ENCODE measurements around the gene CLDN24.
"Not testable (repeated sequence)": the region's sequence is repeated elsewhere in the genome, so short reads cannot be mapped to it uniquely, and the experiment has no call there.

CLDN24 gene

GRCh38 chr4:183332447-183332846 is 10.2 kb upstream of the CLDN24 start:
- peaks cover 23% of the 10 kb centered on the region for H3K4me1 ChIP-seq (ENCODE audit: control insufficient read depth, insufficient read depth, low read length, unreplicated experiment)
- no peak overlapping the region for H3K27ac ChIP-seq (ENCODE audit: low read depth, low read length)
- H3K27me3 ChIP-seq (ENCODE audit: insufficient read depth, low read length) = no peaks in the 10 kb centered on the region
- no peaks in the 10 kb centered on the region for H3K36me3 ChIP-seq (ENCODE audit: insufficient read depth, low read length)
- no peaks in the 10 kb centered on the region for H3K79me2 ChIP-seq (ENCODE audit: control insufficient read depth, insufficient read depth, low read length, unreplicated experiment)
- no peak overlapping the region for H3K4me3 ChIP-seq (ENCODE audit: low read depth, low read length)
- no peak overlapping the region for H2AFZ ChIP-seq (ENCODE audit: low read length, unreplicated experiment)

DNA sequence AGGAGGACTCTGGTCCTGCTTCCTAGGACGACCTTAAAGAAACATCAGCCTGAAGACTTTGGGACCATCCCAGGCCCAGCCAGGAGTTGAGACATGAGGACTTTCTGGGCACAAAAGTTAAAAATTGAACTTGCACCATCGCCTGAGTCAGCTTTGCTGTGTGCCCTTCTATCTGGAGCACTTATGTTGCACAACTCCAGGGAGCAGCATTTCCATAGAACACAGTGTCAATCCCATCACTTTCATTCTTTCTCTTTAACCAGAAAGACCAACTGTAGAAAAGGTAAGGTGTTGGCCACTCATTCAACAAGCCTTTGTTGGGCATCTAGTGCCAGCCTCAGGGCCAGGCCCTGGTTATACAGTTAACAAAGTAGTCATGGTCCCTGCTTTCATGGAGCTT is 8.6 kb upstream of the CLDN24 start:
- H3K79me2 ChIP-seq (ENCODE audit: control insufficient read depth, insufficient read depth, low read length, unreplicated experiment) = no peaks in the 10 kb centered on the region
- no peak overlapping the region for H3K4me3 ChIP-seq (ENCODE audit: low read depth, low read length)
- no peaks in the 10 kb centered on the region for H3K27me3 ChIP-seq (ENCODE audit: insufficient read depth, low read length)
- H3K4me1 ChIP-seq (ENCODE audit: control insufficient read depth, insufficient read depth, low read length, unreplicated experiment) = peaks cover 20% of the 10 kb centered on the region
- no peak overlapping the region for H3K27ac ChIP-seq (ENCODE audit: low read depth, low read length)
- H3K36me3 ChIP-seq (ENCODE audit: insufficient read depth, low read length) = no peaks in the 10 kb centered on the region
- no peak overlapping the region for H2AFZ ChIP-seq (ENCODE audit: low read length, unreplicated experiment)

- H3K4me1 ChIP-seq (ENCODE audit: control insufficient read depth, insufficient read depth, low read length, unreplicated experiment) = peaks cover 14% of the 10 kb centered on the region
- no peaks in the 10 kb centered on the region for H3K27me3 ChIP-seq (ENCODE audit: insufficient read depth, low read length)
- no peak overlapping the region for H3K4me3 ChIP-seq (ENCODE audit: low read depth, low read length)
- H2AFZ ChIP-seq (ENCODE audit: low read length, unreplicated experiment) = no peak overlapping the region
- H3K36me3 ChIP-seq (ENCODE audit: insufficient read depth, low read length) = no peaks in the 10 kb centered on the region
- H3K79me2 ChIP-seq (ENCODE audit: control insufficient read depth, insufficient read depth, low read length, unreplicated experiment) = no peaks in the 10 kb centered on the region
- H3K27ac ChIP-seq (ENCODE audit: low read depth, low read length) = no peak overlapping the region
These were observed 7.9 kb upstream of the CLDN24 start for GRCh38 chr4:183329954-183330742.

DNA sequence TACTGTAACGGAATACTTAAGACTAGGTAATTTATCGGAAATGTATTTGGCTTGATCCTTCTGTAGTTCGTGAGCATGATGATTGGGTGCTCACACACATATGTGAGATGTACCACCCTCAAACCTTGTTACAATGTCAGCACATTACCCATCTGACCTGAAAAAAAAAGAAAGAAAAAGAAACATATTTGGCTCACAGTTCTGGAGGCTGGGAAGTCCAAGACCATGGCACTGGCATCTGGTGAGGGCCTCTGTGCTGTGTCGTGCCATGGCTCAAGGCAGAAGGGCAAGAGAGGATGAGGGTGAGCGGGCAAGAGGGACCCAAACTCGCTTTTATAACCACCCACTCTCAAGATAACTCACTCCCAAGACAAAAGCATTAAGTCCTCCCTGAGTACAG is 7.0 kb upstream of the CLDN24 start:
- Histone ChIP-seq H3K4me1 (ENCODE audit: control insufficient read depth, insufficient read depth, low read length, unreplicated experiment) (peaks cover 7% of the 10 kb centered on the region), H3K27ac (ENCODE audit: low read depth, low read length) (no peak overlapping the region), H3K36me3 (ENCODE audit: insufficient read depth, low read length) (no peaks in the 10 kb centered on the region), H3K27me3 (ENCODE audit: insufficient read depth, low read length) (no peaks in the 10 kb centered on the region), H3K79me2 (ENCODE audit: control insufficient read depth, insufficient read depth, low read length, unreplicated experiment) (no peaks in the 10 kb centered on the region), H3K4me3 (ENCODE audit: low read depth, low read length) (no peak overlapping the region), H2AFZ (ENCODE audit: low read length, unreplicated experiment) (no peak overlapping the region)

DNA sequence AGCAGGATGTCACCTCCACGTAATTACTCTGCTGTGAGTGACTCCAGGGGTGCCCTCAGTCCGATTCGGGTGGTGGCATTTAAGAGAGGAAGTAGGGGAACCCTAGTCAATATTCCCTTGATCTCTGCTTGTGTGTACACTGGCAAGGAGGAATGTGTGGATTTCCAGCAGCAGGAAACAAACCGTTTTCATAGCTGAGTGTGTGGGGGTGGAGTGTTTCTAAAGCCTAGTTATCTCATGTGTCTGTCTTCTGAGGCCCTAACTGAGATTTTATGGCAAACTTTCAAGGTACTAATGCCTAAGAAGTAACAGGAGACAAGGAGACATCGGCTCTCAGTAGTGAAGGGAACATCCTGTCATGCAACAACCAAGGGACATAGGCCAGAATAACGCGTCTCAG is 6.6 kb upstream of the CLDN24 start:
- Histone ChIP-seq H3K27me3 (ENCODE audit: insufficient read depth, low read length) (no peaks in the 10 kb centered on the region), H2AFZ (ENCODE audit: low read length, unreplicated experiment) (no peak overlapping the region), H3K79me2 (ENCODE audit: control insufficient read depth, insufficient read depth, low read length, unreplicated experiment) (no peaks in the 10 kb centered on the region), H3K36me3 (ENCODE audit: insufficient read depth, low read length) (no peaks in the 10 kb centered on the region), H3K27ac (ENCODE audit: low read depth, low read length) (no peak overlapping the region), H3K4me1 (ENCODE audit: control insufficient read depth, insufficient read depth, low read length, unreplicated experiment) (peaks cover 2% of the 10 kb centered on the region), H3K4me3 (ENCODE audit: low read depth, low read length) (no peak overlapping the region)

GRCh38 chr4:183327827-183328226 is 5.6 kb upstream of the CLDN24 start:
- no peaks in the 10 kb centered on the region for H3K27me3 ChIP-seq (ENCODE audit: insufficient read depth, low read length)
- H3K4me3 ChIP-seq (ENCODE audit: low read depth, low read length) = no peak overlapping the region
- no peak overlapping the region for H2AFZ ChIP-seq (ENCODE audit: low read length, unreplicated experiment)
- no peaks in the 10 kb centered on the region for H3K36me3 ChIP-seq (ENCODE audit: insufficient read depth, low read length)
- no peak overlapping the region for H3K27ac ChIP-seq (ENCODE audit: low read depth, low read length)
- H3K79me2 ChIP-seq (ENCODE audit: control insufficient read depth, insufficient read depth, low read length, unreplicated experiment) = no peaks in the 10 kb centered on the region
- no peaks in the 10 kb centered on the region for H3K4me1 ChIP-seq (ENCODE audit: control insufficient read depth, insufficient read depth, low read length, unreplicated experiment)

GRCh38 chr4:183326853-183327252 is 4.6 kb upstream of the CLDN24 start:
- no peaks in the 10 kb centered on the region for H3K79me2 ChIP-seq (ENCODE audit: control insufficient read depth, insufficient read depth, low read length, unreplicated experiment)
- no peak overlapping the region for H2AFZ ChIP-seq (ENCODE audit: low read length, unreplicated experiment)
- H3K36me3 ChIP-seq (ENCODE audit: insufficient read depth, low read length) = no peaks in the 10 kb centered on the region
- no peaks in the 10 kb centered on the region for H3K4me1 ChIP-seq (ENCODE audit: control insufficient read depth, insufficient read depth, low read length, unreplicated experiment)
- no peaks in the 10 kb centered on the region for H3K27me3 ChIP-seq (ENCODE audit: insufficient read depth, low read length)
- H3K27ac ChIP-seq (ENCODE audit: low read depth, low read length) = no peak overlapping the region
- H3K4me3 ChIP-seq (ENCODE audit: low read depth, low read length) = no peak overlapping the region

DNA sequence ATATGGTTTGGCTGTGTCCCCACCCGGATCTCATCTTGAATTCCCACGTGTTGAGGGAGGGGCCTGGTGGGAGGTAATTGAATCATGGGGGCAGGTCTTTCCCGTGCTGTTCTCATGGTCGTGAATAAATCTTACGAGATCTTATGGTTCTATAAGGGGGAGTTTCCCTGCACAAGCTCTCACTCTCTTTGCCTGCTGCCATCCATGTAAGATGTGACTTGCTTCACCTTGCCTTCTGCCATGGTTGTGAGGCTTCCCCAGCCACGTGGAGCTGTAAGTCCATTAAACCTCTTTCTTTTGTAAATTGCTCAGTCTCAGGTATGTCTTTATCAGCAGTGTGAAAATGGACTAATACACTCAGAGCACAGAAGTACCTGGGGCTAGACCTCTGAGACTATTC is 4.2 kb upstream of the CLDN24 start:
- not testable (repeated sequence) for H3K4me3 ChIP-seq (ENCODE audit: low read depth, low read length); H3K4me1 ChIP-seq (ENCODE audit: control insufficient read depth, insufficient read depth, low read length, unreplicated experiment); H3K36me3 ChIP-seq (ENCODE audit: insufficient read depth, low read length); H3K79me2 ChIP-seq (ENCODE audit: control insufficient read depth, insufficient read depth, low read length, unreplicated experiment); H2AFZ ChIP-seq (ENCODE audit: low read length, unreplicated experiment); H3K27ac ChIP-seq (ENCODE audit: low read depth, low read length); H3K27me3 ChIP-seq (ENCODE audit: insufficient read depth, low read length)

- H3K36me3 ChIP-seq (ENCODE audit: insufficient read depth, low read length) = no peaks in the 10 kb centered on the region
- H3K79me2 ChIP-seq (ENCODE audit: control insufficient read depth, insufficient read depth, low read length, unreplicated experiment) = no peaks in the 10 kb centered on the region
- H3K27ac ChIP-seq (ENCODE audit: low read depth, low read length) = no peak overlapping the region
- no peak overlapping the region for H3K4me3 ChIP-seq (ENCODE audit: low read depth, low read length)
- H3K4me1 ChIP-seq (ENCODE audit: control insufficient read depth, insufficient read depth, low read length, unreplicated experiment) = no peaks in the 10 kb centered on the region
- H2AFZ ChIP-seq (ENCODE audit: low read length, unreplicated experiment) = no peak overlapping the region
- H3K27me3 ChIP-seq (ENCODE audit: insufficient read depth, low read length) = no peaks in the 10 kb centered on the region
These were observed 2.4 kb upstream of the CLDN24 start for GRCh38 chr4:183324619-183325018.

- H3K4me1 ChIP-seq (ENCODE audit: control insufficient read depth, insufficient read depth, low read length, unreplicated experiment); H3K4me3 ChIP-seq (ENCODE audit: low read depth, low read length); H3K27ac ChIP-seq (ENCODE audit: low read depth, low read length); H3K36me3 ChIP-seq (ENCODE audit: insufficient read depth, low read length); H3K27me3 ChIP-seq (ENCODE audit: insufficient read depth, low read length); H3K79me2 ChIP-seq (ENCODE audit: control insufficient read depth, insufficient read depth, low read length, unreplicated experiment); H2AFZ ChIP-seq (ENCODE audit: low read length, unreplicated experiment): not testable (repeated sequence)
These were observed 1.8 kb upstream of the CLDN24 start for GRCh38 chr4:183324056-183324455.

- H2AFZ ChIP-seq (ENCODE audit: low read length, unreplicated experiment) = no peak overlapping the region
- H3K27me3 ChIP-seq (ENCODE audit: insufficient read depth, low read length) = no peaks in the 10 kb centered on the region
- H3K36me3 ChIP-seq (ENCODE audit: insufficient read depth, low read length) = no peaks in the 10 kb centered on the region
- H3K4me3 ChIP-seq (ENCODE audit: low read depth, low read length) = no peak overlapping the region
- H3K27ac ChIP-seq (ENCODE audit: low read depth, low read length) = no peak overlapping the region
- H3K79me2 ChIP-seq (ENCODE audit: control insufficient read depth, insufficient read depth, low read length, unreplicated experiment) = no peaks in the 10 kb centered on the region
- H3K4me1 ChIP-seq (ENCODE audit: control insufficient read depth, insufficient read depth, low read length, unreplicated experiment) = no peaks in the 10 kb centered on the region
These were observed 1.1 kb upstream of the CLDN24 start for GRCh38 chr4:183323295-183323694.
